Astrocyte (in vitro differentiated cells and primary cell): ENCODE data around the gene RNF212. TPM values are rescaled to one million over a fixed set of nuclear protein-coding genes. Genes with fewer than 3 reads are reported as not detected.

Experiments used
- DNase-seq: peaks from one replicate; pipeline ENCODE4 v3.0.0-alpha.2; 2010; ENCODE audit warnings: low read depth
- FAIRE-seq: peaks from 2 replicates; lab custom pipeline; 2011; peaks lifted over from hg19 to GRCh38; lab: Jason Lieb, UNC
- H2AFZ ChIP-seq: 2 replicates; pipeline ENCODE4 v1.6.0; 2012; ENCODE audit warnings: low read depth, low read length, inconsistent platforms
- H3K27ac ChIP-seq: 2 replicates; pipeline ENCODE4 v1.5.1; 2011; ENCODE audit warnings: low read depth, low read length, inconsistent platforms
- H3K27me3 ChIP-seq: 2 replicates; pipeline ENCODE4 v1.6.0; 2011; ENCODE audit warnings: low read length, inconsistent platforms; ENCODE audit not compliant: insufficient read depth
- H3K36me3 ChIP-seq: 2 replicates; pipeline ENCODE4 v1.5.1; 2011; ENCODE audit warnings: low read length, inconsistent platforms; ENCODE audit not compliant: insufficient read depth
- H3K4me1 ChIP-seq: 2 replicates; pipeline ENCODE4 v1.5.1; 2011; ENCODE audit warnings: low read length, inconsistent platforms; ENCODE audit not compliant: insufficient read depth
- H3K4me2 ChIP-seq: 2 replicates; pipeline ENCODE4 v1.6.0; 2012; ENCODE audit warnings: low read length, inconsistent platforms
- H3K4me3 ChIP-seq: 2 replicates; pipeline ENCODE4 v1.5.1; 2011; ENCODE audit warnings: low read depth, mild to moderate bottlenecking, low read length, inconsistent platforms; ENCODE audit not compliant: insufficient read depth
- H3K79me2 ChIP-seq: 2 replicates; pipeline ENCODE4 v1.6.0; 2012; ENCODE audit warnings: mild to moderate bottlenecking, low read length, inconsistent platforms; ENCODE audit not compliant: insufficient read depth
- H3K9ac ChIP-seq: 2 replicates; pipeline ENCODE4 v1.6.0; 2012; ENCODE audit warnings: mild to moderate bottlenecking, low read length, inconsistent platforms
- H3K9me3 ChIP-seq: 2 replicates; pipeline ENCODE4 v1.5.1; 2012; ENCODE audit warnings: low read depth, mild to moderate bottlenecking, low read length, inconsistent platforms; ENCODE audit not compliant: insufficient read depth
- H4K20me1 ChIP-seq: 2 replicates; pipeline ENCODE4 v1.6.0; 2012; ENCODE audit warnings: low read length, inconsistent platforms; ENCODE audit not compliant: insufficient read depth
- H3K27ac Mint-ChIP-seq: one replicate; pipeline ENCODE4 v1.8.0; 2021; ENCODE audit warnings: mild to moderate bottlenecking, mixed read lengths; ENCODE audit not compliant: unreplicated experiment
- H3K27me3 Mint-ChIP-seq: one replicate; pipeline ENCODE4 v1.8.0; 2021; ENCODE audit warnings: low read depth, mixed read lengths; ENCODE audit not compliant: unreplicated experiment
- H3K36me3 Mint-ChIP-seq: one replicate; pipeline ENCODE4 v1.8.0; 2021; ENCODE audit warnings: low read depth, mixed read lengths; ENCODE audit not compliant: unreplicated experiment
- H3K4me1 Mint-ChIP-seq: one replicate; pipeline ENCODE4 v1.8.0; 2021; ENCODE audit warnings: low read depth, mixed read lengths; ENCODE audit not compliant: unreplicated experiment
- H3K4me3 Mint-ChIP-seq: one replicate; pipeline ENCODE4 v1.8.0; 2021; ENCODE audit warnings: mild to moderate bottlenecking, moderate library complexity, mixed read lengths; ENCODE audit not compliant: unreplicated experiment
- H3K9me3 Mint-ChIP-seq: one replicate; pipeline ENCODE4 v1.8.0; 2021; ENCODE audit warnings: mild to moderate bottlenecking, mixed read lengths; ENCODE audit not compliant: unreplicated experiment
- CTCF ChIP-seq: IDR thresholded peaks from 2 replicates; pipeline ENCODE4 v1.5.1; 2011; ENCODE audit warnings: low read depth, mild to moderate bottlenecking, inconsistent platforms, low read length, moderate library complexity; ENCODE audit not compliant: insufficient read depth
- EZH2 ChIP-seq: IDR thresholded peaks from 2 replicates; pipeline ENCODE4 v1.6.1; 2012; ENCODE audit warnings: mild to moderate bottlenecking, low read length, inconsistent platforms; ENCODE audit not compliant: insufficient read depth
- total RNA-seq: library from RNA; stranded (reverse); gene quantifications from 2 replicates; pipeline ENCODE4 v1.2.1, GENCODE V29; 2021

Gene RNF212
- total RNA-seq, 1 donor from 2014 or later = 2.2 TPM

DNA sequence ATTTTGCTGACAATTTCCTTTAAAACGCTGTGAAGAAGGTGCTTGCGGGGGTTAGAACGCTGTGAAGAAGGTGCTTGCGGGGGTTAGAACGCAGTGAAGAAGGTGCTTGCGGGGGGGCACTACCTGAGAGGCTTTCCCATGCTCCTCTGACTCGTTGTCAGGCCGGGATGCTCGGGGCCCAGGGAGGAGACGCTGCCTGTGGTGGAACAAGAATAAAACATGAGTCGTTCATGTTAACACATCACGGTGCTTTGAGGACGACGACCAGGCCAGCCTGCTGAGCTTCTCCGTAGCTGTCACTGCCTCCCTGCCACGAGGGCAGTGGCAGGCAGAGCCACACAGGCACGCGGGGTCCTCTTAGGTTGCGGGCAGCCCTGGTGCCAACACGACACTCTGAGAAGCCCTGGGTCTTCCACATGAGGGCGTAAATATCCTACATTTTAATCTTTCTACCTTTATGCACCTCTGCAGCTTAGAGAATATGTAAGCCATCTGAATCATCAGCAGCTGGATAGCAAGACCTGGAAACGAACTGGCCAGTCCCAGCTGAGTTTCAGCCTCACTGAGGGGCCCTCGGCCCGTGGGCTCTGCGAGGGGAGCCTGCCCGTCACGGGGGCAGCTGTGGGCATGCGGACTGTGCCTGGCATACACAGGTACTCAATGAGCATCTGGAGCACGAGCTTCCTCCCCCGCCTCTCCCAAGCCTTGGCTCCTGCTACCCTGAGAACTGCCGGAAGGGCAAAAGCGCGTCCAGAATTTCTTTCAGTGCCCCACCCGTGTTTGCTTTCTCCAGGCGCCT lies 55.0 kb downstream of the RNF212 start:
- Histone ChIP-seq H3K79me2 (no peaks in the 10 kb centered on the region), H3K4me2 (no peak overlapping the region), H2AFZ (no peak overlapping the region), H3K27ac (no peak overlapping the region), H3K36me3 (no peaks in the 10 kb centered on the region), H3K4me3 (no peak overlapping the region), H3K9me3 (no peaks in the 10 kb centered on the region), H4K20me1 (no peaks in the 10 kb centered on the region), H3K9ac (no peak overlapping the region), H3K4me1 (peaks cover 3% of the 10 kb centered on the region), H3K27me3 (peaks cover 32% of the 10 kb centered on the region)
- Mint-ChIP-seq H3K27me3 (peaks cover 16% of the 10 kb centered on the region), H3K4me3 (peak overlapping the region; percentile 25), H3K4me1 (peaks cover 9% of the 10 kb centered on the region), H3K9me3 (no peaks in the 10 kb centered on the region), H3K36me3 (no peaks in the 10 kb centered on the region), H3K27ac (peak overlapping the region; percentile 80)
- DNase-seq = no peak
- TF ChIP-seq CTCF (no peak), EZH2 (no peak)
- no peak for FAIRE-seq

- H3K4me1 ChIP-seq = peaks cover 3% of the 10 kb centered on the region
- TF ChIP-seq EZH2 (no peak), CTCF (no peak)
- H3K4me2 ChIP-seq = no peak overlapping the region
- H3K4me3 Mint-ChIP-seq = no peak overlapping the region
- H3K79me2 ChIP-seq = no peaks in the 10 kb centered on the region
- H3K27me3 Mint-ChIP-seq = peaks cover 22% of the 10 kb centered on the region
- peaks cover 14% of the 10 kb centered on the region for H3K4me1 Mint-ChIP-seq
- no peak for FAIRE-seq
- no peaks in the 10 kb centered on the region for H3K9me3 Mint-ChIP-seq
- no peak overlapping the region for H3K9ac ChIP-seq
- no peak overlapping the region for H3K27ac ChIP-seq
- no peaks in the 10 kb centered on the region for H4K20me1 ChIP-seq
- no peak for DNase-seq
- no peak overlapping the region for H2AFZ ChIP-seq
- no peaks in the 10 kb centered on the region for H3K9me3 ChIP-seq
- H3K36me3 Mint-ChIP-seq = peaks cover 2% of the 10 kb centered on the region
- no peaks in the 10 kb centered on the region for H3K36me3 ChIP-seq
- no peak overlapping the region for H3K4me3 ChIP-seq
- no peak overlapping the region for H3K27ac Mint-ChIP-seq
- peaks cover 34% of the 10 kb centered on the region for H3K27me3 ChIP-seq
These were observed 56.0 kb downstream of the RNF212 start for GRCh38 chr4:1057403-1057745.
